ENCODE measurements around the gene NME3. TPM values are rescaled to one million over a fixed set of nuclear protein-coding genes. Genes with fewer than 3 reads are reported as not detected.
A peak's percentile ranks its signal among the peaks of the same experiment; 100 is the strongest.

The NME3 gene
- total RNA-seq, 1 experiment from 2014 or later = 76.9 TPM

- H3K4me3 Mint-ChIP-seq = peak overlapping the region; percentile 95 to 98; a peak in 3 of 5 replicates
Measured at GRCh38 chr16:1774448-1774780, 3.1 kb upstream of the NME3 start.

More at GRCh38 chr16:1774448-1774780, 3.1 kb upstream of the NME3 start:
- Histone ChIP-seq H4K5ac (ENCODE audit: insufficient read length, low read depth, low read length) (no peak overlapping the region), H3K56ac (ENCODE audit: insufficient read length, low read depth, low read length) (no peak overlapping the region), H3K23ac (ENCODE audit: insufficient read length, low read depth, low read length) (no peak overlapping the region), H3T11ph (ENCODE audit: low read length) (no peak overlapping the region), H3K14ac (ENCODE audit: insufficient read depth, low read length) (no peak overlapping the region), H2AFZ (ENCODE audit: low read length) (no peak overlapping the region), H3K27ac (ENCODE audit: insufficient read length, low read depth, low read length) (no peak overlapping the region), H3K79me2 (ENCODE audit: insufficient read depth, low read length) (no peaks in the 10 kb centered on the region; the same call in 1 of the 2 replicates), H3K4ac (ENCODE audit: low read depth, low read length) (no peak overlapping the region), H2BK5ac (ENCODE audit: insufficient read length, low read length) (no peak overlapping the region), H2BK15ac (ENCODE audit: low read depth, low read length) (no peak overlapping the region), H4K20me1 (ENCODE audit: control insufficient read depth, insufficient read depth, insufficient read length) (no peaks in the 10 kb centered on the region), H3K4me2 (ENCODE audit: insufficient read depth, insufficient read length, low read length) (peak overlapping the region; percentile 64), H3K9me3 (ENCODE audit: control insufficient read depth, low read depth, low read length) (no peaks in the 10 kb centered on the region), H4K91ac (ENCODE audit: insufficient read length, low read depth, low read length) (no peak overlapping the region), H3K27me3 (ENCODE audit: insufficient read depth, low read length) (no peaks in the 10 kb centered on the region), H3K79me1 (ENCODE audit: insufficient read depth, low read depth, low read length, poor library complexity, severe bottlenecking) (peaks cover 5% of the 10 kb centered on the region), H3K9ac (ENCODE audit: extremely low read depth, insufficient read length, low read length) (no peak overlapping the region), H3K23me2 (ENCODE audit: insufficient read length, low read depth, low read length, poor library complexity, severe bottlenecking) (peaks cover 9% of the 10 kb centered on the region), H3K4me1 (ENCODE audit: insufficient read depth, low read length) (no peaks in the 10 kb centered on the region), H2BK120ac (ENCODE audit: low read depth, low read length, poor library complexity, severe bottlenecking) (no peak overlapping the region), H2BK20ac (ENCODE audit: low read depth, low read length, poor library complexity, severe bottlenecking) (no peak overlapping the region), H4K8ac (replicated peaks; ENCODE audit: insufficient read length, low read depth, low read length) (no peak overlapping the region), H2BK12ac (ENCODE audit: insufficient read length, low read depth, low read length) (no peak overlapping the region), H3K18ac (ENCODE audit: insufficient read length, low read depth, low read length) (no peak overlapping the region), H2AK5ac (ENCODE audit: insufficient read length, low read length) (no peak overlapping the region)
- no peaks in the 10 kb centered on the region; the same call in 1 of the 2 replicates for H3K27me3 Mint-ChIP-seq (ENCODE audit: low read depth)
- H3K9me3 Mint-ChIP-seq = no peaks in the 10 kb centered on the region
- TF ChIP-seq CTCF (conservative IDR thresholded peaks at IDR 0.05) = no peak
- no peak overlapping the region for H3K27ac Mint-ChIP-seq
- H3K4me1 Mint-ChIP-seq = peaks cover 3 to 19% of the 10 kb centered on the region in 2 experiments
- no peak for DNase-seq
- no CpG with 5 or more reads among the region's 7 CpGs for WGBS (ENCODE audit: extremely low coverage, insufficient read length, low lambda C conversion rate)
- peaks cover 9 to 40% (median 19%) of the 10 kb centered on the region in 3 experiments; a peak in 6 of 7 replicates for H3K36me3 Mint-ChIP-seq (ENCODE audit: insufficient read depth in 1 of 3, low read depth in 3 of 3)

Measured in H9 (cell line).